GM18868 (cell line): ENCODE measurements around the gene FAM83E.
"Not testable (repeated sequence)": the region's sequence is repeated elsewhere in the genome, so short reads cannot be mapped to it uniquely, and the experiment has no call there.

Experiments used
- ATAC-seq: cut with Tn5 transposase; IDR thresholded peaks from one replicate; pipeline ENCODE4 v1.9.1; 2021; ENCODE audit warnings: mild to moderate bottlenecking, moderate library complexity; ENCODE audit not compliant: unreplicated experiment

The FAM83E gene

DNA sequence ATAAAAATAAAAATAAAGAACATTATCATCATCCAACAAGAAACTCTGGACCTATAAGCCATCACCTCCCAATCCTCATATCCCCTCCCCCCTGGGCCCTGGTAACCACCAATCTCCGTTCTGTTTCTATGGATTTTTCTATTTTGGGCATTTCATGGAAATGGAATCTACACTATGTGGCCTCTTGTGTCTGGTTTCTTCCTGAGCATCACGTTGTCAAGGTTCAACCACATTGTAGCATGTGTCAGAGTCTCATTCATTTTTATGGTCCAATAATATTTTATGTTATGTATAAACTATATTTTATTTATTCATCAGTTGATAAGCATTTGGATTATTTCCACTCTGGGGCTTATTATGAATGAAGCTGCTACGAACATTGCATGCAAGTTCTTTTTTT is 36.0 kb downstream of the FAM83E start:
- ATAC-seq: no peak

DNA sequence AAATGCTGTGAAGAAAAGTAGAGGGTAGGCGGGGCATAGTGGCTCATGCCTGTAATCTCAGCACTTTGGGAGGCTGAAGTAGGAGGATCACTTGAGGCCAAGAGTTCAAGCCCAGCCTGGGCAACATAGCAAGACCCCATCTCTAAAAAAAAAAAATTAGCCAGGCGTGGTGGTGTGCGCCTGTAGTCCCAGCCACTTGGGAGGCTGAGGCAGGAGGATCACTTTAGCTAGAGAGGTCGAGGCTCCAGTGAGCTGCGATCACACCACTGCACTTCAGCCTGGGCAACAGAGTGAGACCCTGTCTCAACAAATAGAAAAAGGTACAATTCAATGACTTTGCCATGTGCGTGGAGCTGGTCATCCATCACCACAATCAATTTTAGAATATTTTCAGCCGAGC is 37.0 kb downstream of the FAM83E start:
- ATAC-seq: not testable (repeated sequence)

DNA sequence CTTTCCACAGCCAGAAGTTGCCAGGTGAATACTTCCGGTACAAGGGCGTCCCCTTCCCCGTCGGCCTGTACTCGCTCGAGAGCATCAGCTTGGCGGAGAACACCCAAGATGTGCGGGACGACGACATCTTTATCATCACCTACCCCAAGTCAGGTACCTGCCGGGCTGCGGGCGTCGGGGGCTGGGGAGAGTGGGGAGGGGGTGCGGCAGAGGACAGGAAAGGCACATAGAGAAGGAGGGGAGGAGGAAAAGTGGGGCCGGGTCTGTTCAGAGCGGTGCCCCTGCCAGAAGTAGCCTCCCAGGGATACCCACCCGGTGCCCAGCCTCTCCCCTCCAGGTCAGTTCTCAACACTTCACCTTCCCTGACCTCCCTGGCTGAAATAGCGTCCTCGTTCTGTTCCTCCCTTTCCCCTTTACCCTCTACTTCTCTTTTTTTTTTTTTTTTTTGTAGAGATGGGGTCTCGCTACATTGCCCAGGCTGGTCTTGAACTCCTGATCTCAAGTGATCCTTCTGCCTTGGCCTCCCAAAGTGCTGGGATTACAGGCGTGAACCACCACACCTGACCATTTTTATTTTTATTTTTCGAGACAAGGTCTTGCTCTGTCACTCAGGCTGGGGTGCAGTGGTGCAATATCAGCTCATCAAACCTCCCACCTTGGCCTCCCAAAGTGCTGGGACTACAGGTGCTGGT is 38.8 kb downstream of the FAM83E start:
- no peak for ATAC-seq

DNA sequence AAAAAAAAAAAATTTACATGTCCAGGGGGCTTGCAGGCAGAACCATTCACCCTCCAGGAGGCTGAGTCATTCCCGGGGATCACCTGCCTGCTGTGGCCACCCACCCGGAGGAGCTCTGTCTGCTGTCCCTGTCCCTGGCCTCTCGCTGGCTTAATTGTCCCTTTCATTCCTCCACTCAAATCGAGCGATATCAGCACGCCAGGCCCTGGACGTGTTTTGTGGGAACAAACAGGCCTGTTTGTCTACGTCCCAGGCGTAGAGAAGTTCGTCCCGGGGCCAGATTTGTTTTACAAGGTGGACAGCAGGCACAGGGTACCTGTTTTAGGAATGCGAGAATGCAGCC is 41.7 kb downstream of the FAM83E start:
- no peak for ATAC-seq

DNA sequence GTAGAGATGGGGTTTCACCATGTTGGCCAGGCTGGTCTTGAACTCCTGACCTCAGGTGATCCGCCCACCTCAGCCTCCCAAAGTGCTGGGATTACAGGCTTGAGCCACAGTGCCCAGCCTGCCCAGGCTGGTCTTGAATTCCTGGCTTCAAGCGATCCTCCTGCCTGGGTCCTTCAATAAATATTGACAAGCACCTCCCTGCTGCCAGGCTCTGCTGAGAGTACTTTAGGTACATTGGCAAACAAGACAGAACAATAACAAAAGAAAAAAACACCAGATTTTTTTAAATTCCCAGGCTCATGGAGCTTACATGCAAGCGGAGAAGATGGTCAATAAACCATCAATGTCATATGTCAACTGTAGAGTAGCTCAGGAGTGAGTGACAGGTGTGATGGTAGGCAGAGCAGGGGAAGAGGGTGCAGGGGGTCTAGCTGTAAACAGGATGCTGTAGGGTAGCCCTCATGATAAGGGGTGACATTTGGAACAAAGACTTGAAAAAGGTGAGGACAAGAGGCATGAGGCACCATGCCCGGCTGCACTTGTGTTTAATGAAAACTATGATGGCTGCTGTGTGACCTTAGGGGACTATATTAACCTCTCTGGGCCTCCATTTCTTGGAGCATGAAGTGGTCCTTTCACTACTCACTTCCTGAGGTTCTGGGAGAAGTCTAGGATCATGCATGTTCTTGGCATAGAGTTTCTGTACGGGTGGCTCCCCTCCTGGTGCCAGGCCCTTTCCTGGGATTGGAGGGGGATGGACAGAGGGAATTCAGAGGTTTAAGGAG is 43.3 kb downstream of the FAM83E start:
- ATAC-seq: no peak

DNA sequence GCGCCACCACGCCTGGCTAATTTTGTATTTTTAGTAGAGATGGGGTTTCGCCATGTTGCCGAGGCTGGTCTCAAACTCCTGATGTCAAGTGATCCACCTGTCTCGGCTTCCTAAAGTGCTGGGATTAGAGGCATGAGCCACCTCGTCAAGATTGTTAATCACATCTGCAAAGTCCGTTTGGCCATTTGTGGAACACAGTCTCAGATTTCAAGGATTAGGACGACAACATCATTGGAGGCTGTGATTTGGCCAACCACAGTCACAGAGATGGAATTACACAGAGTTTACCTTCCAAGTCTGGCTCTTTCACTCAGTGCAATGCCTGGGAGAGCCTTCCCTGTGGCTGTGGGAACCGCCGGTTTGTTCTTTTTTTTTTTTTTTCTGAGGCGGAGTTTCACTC is 45.1 kb downstream of the FAM83E start:
- no peak for ATAC-seq

DNA sequence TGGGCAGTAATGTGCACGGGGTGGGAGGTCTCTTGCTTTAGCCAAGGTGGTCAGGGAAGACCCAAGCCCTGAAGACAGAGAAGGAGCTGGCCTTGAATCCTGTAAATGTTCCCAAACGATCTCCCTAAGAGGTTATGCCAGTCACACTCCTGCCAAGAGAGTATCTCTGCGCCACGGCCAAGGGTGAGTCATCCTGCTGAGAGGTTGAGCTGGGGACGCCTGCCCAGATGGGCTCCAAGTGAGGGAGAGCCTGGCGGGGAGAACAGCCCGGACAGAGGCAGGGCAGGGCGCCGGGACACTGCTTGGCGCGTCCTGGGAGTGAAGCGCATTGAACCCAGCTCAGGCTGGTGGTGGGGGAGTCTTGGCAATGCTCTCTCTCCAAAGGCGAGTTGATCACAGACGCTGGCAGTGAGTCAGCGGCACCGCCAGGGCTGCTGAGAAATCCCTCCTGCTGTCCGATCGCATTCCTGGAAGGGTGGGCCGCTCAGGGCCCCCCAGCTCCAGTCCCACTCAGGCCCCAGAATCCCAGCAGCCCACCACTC is 46.5 kb downstream of the FAM83E start:
- ATAC-seq: no peak

DNA sequence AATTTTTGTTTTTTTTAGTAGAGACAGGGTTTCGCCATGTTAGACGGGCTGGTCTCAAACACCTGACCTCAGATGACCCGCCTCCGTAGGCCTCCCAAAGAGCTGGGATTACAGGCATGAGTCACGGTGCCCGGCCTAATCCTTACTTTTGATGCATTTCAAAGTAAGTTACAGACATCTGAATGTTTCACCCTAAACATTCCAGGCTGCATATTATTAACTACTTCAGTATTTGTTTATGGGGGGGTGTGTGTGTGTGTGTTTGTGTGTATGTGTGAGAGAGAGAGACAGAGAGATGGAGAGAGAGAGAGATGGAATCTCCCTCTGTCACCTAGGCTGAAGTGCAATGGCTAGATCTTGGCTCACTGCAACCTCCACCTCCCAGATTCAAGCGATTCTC is 49.8 kb downstream of the FAM83E start:
- no peak for ATAC-seq
